NCI-H748 treated with DMSO at 0.1 percent for 48 hours (cell line): ENCODE data around the gene SPOP.

Experiments used
- DNase-seq: peaks from one replicate; lab custom pipeline; 2025; lab: John Stamatoyannopoulos, UW

Gene SPOP

DNA sequence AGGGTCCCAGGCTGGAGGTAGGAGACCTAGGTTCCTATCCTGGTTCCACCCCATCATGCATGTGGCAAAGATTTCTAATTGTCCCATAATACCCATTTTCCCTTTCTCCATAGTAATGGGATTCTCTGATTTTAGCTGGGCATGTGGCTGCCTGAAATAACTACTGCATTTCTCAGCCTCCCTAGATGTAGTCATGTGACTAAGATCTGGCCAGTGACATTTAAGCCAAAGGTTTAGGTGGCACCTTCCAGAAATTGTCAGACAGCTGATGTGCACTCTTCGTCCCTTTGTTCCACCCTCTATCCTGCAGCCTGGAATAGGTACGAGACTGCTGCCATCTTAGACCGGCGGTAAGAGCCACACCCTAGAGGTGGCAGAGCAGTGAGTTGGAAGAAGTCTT lies 94.0 kb downstream of the SPOP start:
- DNase-seq = no peak

DNA sequence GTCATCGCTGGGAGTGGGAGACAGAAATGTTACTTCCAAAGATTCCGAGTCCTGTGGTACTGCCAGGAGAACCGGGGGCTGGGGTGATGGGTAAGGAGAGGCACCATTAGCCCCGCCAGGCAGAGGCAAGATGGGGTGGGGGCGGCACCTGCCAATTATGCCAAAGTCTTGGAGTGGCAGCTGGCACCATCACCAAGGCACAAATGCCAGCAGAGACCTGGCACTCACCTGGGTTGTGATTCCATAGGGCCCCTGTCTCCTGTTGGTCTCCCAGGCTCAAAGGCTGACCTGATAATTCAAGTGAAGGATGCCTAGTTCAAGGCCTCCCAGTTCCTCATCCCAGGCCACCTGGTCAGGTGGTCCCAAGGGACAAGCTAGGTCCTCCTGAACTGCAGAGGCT lies 94.7 kb downstream of the SPOP start:
- DNase-seq = no peak

DNA sequence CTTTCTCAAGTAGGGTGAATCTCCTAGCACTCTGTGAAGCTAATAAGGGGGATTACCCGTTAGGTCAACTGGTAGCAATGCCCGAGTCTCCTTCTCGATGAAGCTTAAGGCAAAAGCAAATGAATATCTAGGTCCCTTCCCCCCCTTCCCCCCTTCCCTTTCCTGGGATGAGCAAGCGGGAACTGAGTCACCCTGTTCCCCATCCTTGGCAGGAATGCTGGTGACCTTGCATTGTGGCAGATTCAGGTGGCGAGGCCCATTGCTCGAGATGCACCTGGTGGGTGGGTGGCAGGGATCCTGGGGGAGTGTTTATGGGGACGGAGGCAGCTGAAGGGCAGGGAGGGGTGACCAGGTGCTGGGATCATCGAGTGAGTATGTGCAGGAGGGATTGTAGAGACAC lies 95.1 kb downstream of the SPOP start:
- no peak for DNase-seq

DNA sequence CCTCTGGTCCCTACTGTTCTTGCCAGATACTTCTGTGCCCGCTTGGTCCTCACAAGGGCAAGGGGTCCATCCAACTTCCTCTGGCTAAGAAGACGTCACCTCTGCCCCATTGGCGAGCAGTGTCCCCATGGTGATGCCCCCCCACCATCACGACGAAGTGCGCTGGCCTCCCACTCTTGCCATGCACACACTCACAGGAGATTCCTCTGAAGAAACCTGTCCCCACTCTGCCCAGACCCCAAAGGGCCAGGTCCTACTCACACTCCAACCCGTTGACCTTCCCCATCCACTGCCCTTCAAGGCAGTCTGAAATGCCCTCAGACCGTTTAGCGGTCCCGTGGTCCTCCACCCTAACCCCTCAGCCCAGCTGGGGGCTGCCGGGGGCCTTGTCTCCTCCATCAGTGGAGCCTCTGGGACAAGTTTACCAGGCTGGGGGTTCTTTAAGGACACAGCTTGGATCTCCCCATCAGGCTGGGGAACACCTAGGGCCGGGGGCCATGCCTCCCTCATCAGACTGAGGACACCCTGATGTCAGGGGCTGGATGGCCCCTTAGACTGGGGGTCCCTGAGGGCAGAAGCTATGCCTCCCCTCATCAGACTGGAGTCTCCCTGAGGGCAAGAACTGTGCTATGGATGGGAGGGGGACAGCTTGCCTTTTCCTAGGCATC lies 95.7 kb downstream of the SPOP start:
- no peak for DNase-seq

DNA sequence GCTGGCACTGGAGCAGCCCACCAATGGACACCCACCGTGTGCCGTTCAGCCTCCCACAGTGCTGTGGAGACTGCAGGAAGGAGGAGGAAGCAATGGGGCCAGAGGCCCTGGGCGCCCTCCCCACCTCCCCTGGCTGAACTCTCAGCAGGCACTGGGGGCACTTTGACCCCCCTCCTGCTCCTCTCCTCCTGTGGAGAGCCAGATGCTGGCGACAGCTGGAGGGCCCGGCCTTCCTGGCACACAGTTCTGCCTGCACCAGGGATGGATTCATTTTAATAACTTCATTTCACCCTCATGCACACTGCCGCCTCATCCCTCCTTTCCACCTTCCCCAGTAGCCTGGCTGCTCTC lies 96.3 kb downstream of the SPOP start:
- DNase-seq = no peak

DNA sequence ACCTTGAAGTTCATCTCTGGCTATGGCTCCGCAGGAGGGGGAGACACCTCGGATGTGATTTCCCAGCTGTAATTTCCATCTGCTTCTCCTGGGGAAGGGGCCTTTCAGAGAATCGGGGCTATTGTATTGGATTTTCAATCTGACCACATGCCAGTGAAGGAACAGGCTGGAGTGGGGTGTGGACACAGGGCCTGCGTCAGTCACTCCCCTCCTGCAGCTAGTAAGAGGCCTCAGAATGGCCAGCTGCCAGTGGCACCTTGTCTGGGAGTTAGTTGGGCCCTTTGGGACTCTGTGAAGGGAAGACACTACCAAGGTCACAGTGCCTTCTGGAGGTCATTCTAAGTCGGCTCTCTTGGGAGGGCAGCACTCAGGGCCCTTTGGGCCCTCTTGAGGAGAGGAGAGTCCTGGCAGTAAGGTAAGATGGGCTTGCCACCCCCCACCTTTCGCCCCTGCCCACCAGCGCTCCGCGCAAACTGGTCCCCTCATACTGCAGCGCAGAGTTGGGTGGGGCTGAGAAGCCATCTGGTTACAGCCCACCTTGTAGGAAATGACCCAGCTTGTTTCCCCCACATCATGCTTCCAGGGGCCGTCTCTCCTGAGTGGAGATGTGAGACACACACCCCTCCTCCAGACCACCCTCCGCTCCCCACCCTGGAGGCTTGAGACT lies 96.8 kb downstream of the SPOP start:
- no peak for DNase-seq

DNA sequence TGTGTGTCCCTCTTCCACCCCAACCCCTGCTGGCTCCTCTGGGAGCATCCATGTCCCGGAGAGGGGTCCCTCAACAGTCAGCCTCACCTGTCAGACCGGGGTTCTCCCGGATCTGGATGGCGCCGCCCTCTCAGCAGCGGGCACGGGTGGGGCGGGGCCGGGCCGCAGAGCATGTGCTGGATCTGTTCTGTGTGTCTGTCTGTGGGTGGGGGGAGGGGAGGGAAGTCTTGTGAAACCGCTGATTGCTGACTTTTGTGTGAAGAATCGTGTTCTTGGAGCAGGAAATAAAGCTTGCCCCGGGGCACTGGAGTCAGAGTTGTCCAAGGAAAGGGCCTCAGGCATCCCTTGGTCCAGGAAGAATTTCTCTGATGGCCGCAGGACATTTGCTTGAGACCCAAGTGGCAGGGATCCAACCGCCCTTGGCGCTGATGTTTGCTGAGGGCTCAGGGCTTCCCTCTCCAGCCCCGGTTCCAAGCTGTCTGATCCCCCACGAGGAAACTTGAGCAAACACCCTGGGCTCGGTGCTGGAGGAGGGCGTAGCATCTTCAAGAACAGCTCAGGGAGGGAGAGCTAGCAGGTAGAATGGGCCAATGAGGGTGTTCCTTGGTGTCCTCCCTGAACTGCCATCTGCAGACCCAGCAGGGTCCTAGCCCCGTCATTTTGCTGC lies 97.7 kb downstream of the SPOP start:
- no peak for DNase-seq

DNA sequence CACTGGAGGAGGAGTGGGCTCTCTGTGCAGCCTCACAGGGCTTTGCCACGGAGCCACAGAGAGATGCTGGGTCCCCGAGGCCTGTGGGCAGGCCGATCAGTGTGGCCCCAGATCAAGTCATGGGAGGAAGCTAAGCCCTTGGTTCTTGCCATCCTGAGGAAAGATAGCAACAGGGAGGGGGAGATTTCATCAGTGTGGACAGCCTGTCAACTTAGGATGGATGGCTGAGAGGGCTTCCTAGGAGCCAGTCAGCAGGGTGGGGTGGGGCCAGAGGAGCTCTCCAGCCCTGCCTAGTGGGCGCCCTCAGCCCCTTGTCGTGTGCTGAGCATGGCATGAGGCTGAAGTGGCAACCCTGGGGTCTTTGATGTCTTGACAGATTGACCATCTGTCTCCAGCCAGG lies 98.4 kb downstream of the SPOP start:
- no peak for DNase-seq

DNA sequence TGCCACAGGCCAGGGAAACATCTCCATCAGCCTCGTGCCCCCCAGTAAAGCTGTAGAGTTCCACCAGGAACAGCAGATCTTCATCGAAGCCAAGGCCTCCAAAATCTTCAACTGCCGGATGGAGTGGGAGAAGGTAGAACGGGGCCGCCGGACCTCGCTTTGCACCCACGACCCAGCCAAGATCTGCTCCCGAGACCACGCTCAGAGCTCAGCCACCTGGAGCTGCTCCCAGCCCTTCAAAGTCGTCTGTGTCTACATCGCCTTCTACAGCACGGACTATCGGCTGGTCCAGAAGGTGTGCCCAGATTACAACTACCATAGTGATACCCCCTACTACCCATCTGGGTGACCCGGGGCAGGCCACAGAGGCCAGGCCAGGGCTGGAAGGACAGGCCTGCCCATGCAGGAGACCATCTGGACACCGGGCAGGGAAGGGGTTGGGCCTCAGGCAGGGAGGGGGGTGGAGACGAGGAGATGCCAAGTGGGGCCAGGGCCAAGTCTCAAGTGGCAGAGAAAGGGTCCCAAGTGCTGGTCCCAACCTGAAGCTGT lies 98.9 kb downstream of the SPOP start:
- no peak for DNase-seq

DNA sequence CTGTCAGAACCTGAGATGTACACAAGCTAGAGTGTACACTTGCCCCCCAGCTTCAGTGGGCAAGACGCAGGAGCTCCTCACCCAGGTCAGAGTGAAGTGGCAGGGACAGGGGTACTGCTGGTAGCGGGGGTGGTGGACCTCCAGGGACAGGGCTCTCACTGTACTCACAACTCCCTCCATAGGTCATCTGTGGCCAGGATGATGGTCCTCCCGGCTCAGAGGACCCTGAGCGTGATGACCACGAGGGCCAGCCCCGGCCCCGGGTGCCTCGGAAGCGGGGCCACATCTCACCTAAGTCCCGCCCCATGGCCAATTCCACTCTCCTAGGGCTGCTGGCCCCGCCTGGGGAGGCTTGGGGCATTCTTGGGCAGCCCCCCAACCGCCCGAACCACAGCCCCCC lies 99.5 kb downstream of the SPOP start:
- no peak for DNase-seq

DNA sequence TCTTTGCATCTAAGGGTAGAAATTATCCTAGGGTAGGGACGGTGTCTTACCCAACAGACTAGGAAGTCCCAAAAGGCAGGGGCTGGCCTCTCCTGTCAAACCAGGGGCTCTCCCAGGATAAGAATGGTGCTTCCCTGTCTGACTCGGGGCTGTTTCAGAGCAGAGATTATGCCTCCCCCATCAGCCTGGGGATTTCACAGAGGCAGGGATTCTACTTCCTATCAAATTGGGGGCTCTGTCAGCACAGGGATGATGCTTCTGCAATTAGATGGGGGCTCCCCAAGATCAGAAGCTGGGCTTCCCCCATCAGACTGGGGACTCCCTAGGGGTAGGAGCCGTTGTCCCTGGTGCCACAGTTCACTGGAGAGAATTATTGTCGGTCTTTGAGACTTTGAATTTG lies 99.9 kb downstream of the SPOP start:
- no peak for DNase-seq

DNA sequence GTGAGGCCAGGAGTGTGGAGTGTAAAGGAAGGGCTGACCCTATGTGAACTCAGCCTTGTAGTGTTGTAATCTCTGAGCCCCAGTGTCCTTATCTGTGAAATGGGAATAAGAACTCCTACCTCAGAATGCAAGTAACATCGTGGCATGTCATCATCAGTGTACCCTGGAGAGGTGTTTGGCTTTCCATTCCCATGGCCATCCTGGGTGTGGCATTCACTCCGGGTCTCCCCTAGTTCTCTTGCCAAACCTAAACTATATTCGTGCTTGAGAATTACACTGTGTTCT lies 100.3 kb downstream of the SPOP start:
- no peak for DNase-seq

DNA sequence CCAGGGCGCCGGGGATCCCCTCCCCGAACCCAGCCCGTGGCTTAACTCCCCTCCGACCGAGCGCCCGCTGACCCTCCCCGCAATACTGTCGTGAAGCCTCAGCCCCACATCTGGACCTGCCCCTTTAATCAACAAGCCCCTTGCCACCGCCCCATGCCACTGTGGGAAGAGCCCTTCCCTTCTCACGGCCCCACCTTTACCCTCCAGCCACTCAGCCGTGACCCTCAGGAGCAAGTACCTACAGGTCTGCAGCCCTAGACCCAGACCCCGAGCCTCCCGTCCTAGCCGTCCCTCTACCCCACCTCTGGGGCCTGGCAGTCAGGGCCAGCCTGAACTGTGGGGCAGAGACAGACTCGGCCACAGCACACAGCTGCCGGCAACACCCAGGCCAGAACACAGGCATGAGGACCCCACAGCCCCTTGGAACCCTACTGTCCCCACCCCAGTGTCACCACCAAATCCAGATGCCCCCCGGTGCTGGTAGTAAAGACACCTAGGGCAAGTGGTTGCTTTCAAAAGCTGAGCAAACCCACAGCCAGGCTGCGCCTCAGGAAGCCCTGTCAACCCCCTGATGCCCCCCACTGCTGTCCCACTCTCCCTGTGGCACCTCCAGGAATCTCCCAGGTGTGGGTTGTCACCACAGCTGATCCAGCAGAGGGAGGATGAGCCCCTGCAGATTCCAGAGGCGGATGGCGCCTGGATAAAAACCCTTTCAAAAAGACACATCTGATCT lies 100.8 kb downstream of the SPOP start:
- no peak for DNase-seq

DNA sequence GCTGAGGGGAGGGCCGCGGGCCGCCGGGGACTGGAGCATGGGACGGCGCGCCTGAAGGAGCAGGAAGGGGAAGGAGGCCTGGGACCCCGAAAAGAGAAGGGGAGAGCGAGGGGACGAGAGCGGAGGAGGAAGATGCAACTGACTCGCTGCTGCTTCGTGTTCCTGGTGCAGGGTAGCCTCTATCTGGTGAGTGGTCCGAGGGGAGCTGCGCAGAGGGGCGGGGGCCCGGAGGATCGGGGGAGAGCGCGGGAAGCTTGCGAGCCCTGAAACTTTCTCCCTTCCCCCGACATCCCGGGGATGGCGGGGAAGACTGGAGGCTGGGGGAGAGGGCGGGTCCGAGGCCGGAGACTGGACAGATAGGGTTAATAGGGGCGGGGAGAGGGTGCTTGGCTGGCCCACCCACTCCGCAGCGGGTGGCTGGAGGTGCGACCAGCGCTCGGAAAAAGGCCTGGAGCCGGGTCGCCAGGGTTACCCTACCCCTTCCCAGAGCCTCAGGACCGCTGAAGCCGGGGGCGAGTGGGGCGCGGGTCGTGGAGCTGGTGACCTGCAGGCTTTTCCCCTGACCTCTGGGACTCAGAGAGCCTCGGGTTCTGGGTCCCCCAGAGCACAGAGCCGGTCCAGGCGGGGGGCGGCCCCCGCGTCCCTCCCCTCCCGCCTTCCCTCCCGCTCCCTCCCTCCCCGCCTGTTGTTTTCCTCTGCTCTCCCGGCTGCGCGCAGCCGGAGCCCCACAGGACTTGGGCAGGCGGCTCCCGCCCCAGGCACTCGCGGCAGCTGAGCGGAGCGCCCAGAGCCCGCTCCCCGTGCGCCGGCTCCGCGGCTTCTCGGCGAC lies 101.6 kb downstream of the SPOP start:
- DNase-seq = no peak

DNA sequence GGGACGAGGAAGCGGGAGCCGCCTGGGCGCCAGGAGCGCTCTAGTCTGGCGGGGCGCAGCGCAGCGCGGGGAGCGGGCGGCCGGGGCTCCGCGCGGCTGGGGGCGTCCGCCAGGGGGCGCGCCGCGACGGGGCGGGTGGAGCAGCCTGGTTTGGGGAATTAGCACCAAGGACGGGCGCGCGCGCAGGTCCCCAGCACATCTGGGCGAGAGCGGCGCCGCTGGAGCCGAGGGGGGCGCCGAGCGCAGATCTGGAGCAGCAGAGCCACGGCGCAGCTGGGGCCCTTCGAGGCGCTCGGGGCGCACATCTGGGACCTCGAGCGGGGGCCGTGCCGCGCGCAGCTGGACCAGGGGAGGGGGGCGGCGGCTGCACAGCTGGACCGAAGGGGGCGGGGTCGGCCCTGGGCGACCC lies 102.2 kb downstream of the SPOP start, which contains the start of gene NXPH3:
Gene NXPH3, plus strand, starts transcription at position 193 of the 409 bp plus-strand sequence. CDS start 349 bp downstream, outside the sequence.
- peak; percentile 17 for DNase-seq

DNA sequence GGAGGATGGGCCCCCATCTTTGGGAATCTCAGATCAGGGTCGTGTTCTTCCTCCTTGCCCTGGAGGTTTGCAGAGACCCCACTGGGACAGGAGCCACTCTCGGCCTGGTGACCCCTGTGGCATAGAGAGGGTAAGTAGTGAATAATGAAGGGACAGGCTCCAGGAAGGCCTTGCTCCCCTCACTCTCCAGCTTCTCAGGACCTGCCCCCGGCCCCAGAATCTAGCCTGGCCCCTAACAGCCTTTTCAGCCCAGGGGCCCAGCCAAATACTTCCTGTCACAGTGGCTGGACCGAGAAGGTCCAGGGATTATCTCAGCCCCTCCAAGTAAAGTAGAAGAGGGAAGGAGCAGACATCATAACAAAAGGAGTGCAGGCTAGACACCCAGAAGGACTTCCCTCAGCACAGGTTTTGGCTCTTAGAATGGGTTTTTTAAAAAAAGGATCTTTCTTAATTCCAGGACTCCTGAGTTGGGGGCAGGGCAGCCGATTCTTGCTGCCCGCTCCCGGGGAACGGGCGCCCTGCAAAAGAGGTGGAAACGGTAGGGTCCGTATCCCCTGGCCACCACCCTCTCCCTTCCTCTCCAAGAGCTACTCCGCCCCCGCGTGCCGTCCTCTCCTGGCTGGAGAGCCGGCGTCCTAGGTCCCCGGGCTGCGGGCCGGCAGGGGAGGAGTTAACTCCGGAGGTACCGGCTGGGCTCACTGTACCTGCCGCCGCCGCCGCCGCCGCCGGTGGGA lies 102.8 kb downstream of the SPOP start:
- DNase-seq = no peak

DNA sequence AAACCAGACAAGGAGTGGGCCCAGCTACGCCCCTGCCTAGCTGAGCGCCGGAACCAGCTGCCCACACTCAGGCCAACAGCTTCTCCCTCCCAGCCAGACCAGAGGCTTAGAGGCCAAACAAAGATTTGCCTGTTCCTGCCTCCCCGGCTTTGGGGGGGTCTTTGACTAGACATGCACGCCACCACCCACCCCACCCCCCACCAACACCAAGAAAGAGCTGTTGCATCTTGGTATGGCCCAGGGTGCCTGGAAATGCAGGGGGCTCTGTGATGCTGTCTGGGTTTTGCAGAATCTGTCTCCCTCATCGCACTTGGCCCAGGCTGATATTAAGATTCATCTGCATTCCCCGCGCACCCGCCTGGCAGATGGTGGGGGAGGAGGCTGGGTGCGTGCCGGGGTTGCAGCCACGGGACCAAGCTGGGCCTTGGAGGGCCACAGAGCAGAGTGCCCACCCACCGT lies 103.5 kb downstream of the SPOP start:
- DNase-seq = no peak

DNA sequence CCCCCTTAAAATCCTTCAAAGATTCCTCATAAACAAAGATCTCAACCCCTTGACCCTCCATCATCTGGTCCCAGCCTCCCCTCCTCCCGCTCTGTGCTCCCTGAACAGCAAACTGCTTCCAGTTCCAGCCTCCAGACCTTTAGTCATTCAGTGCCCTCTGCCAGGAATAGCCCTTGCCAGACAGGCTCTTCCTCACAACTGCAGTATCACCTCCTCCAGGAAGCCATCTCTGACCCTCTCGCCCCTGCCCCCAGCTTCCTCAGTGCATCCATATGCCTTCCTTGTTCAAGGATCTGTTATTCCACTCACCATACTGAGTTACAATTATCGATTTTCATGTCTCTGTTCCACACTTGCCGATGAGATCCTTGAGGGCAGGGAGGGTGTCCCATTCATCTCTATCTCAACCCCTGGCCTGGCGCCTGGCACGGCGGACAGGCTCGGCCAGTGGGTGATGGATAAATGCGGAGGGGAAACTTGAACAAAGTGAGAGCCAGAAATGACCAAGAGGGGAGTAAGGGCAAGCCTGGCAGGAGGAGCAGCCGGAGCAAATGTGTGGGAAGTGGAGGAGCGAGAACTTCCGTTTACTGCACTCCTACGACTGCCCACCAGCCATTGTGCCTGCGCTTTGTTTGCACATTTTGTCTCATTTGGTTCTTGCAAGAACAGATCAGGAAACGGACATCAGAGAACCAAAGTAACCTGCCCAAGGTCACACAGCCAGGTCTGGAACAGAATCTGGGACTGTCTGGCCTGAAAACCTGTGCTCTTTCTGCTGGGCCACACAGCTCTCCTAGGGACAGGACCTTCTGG lies 104.2 kb downstream of the SPOP start:
- no peak for DNase-seq

DNA sequence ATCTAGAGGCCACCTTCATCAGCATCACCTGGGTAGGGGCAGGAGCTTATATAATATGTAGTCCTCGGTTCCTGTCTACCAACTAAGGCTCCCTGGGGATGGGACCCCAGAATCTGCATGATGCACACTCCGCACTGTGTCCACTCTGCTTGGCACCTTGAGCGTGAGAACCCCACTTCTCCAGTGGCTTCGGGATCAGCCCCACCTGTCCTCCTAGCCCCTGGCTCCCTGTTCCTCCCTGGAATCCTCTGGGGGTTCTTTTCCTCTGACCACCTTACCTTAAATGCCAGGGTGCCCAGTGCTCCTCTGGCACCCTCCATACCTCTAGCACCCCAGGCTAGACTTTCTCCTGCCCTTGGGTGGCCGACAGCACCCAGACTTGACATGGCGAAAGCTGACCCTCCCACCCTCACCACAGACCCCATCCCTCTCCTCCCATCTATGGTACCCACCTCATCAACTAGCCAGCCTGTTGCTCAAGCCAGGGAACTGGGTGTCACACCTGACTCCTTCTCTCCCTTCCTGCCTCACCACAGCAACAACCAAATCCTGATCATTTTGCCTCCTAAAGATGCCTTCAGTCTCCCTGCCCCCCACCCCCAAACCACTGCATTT lies 105.0 kb downstream of the SPOP start:
- no peak for DNase-seq

DNA sequence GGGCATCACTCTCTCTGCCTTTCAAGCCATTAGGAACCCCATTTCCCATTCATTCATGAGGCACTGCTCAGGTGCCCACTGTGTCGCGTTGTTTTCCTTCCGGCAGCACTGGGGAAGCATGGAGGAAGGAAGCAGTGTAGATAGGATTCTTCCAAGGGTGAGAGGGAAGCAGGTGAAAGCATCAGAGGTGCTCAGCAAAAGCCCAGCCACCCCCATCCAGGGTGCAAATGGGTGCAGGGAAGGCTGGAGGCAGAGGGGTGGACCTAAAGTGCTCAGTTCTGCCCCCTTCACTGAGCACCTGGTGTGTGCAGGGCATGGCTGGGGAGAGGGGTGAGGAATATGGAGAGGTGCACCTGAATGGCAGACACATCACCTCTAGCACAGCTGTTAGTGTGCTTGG lies 105.7 kb downstream of the SPOP start:
- DNase-seq = no peak
